ENCODE results near the gene HOMEZ.

- TF ChIP-seq POLR2AphosphoS5 (IDR thresholded peaks at IDR 0.05), result no peak
- TF ChIP-seq, protein P1, sequence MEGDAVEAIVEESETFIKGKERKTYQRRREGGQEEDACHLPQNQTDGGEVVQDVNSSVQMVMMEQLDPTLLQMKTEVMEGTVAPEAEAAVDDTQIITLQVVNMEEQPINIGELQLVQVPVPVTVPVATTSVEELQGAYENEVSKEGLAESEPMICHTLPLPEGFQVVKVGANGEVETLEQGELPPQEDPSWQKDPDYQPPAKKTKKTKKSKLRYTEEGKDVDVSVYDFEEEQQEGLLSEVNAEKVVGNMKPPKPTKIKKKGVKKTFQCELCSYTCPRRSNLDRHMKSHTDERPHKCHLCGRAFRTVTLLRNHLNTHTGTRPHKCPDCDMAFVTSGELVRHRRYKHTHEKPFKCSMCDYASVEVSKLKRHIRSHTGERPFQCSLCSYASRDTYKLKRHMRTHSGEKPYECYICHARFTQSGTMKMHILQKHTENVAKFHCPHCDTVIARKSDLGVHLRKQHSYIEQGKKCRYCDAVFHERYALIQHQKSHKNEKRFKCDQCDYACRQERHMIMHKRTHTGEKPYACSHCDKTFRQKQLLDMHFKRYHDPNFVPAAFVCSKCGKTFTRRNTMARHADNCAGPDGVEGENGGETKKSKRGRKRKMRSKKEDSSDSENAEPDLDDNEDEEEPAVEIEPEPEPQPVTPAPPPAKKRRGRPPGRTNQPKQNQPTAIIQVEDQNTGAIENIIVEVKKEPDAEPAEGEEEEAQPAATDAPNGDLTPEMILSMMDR (IDR thresholded peaks at IDR 0.05), result peak in 5 of 7 experiments; percentile 65 to 91 (median 84)
These were observed 9.0 kb upstream of the HOMEZ start for GRCh38 chr14:23294734-23295561.
